GM19238 (cell line): ENCODE measurements around the gene SNAI1.
"Not testable (repeated sequence)": the region's sequence is repeated elsewhere in the genome, so short reads cannot be mapped to it uniquely, and the experiment has no call there.

Experiments
- DNase-seq: peaks from one replicate; pipeline ENCODE4 v3.0.0; 2011; ENCODE audit warnings: low spot score; ENCODE audit not compliant: insufficient read length

The SNAI1 gene

DNA sequence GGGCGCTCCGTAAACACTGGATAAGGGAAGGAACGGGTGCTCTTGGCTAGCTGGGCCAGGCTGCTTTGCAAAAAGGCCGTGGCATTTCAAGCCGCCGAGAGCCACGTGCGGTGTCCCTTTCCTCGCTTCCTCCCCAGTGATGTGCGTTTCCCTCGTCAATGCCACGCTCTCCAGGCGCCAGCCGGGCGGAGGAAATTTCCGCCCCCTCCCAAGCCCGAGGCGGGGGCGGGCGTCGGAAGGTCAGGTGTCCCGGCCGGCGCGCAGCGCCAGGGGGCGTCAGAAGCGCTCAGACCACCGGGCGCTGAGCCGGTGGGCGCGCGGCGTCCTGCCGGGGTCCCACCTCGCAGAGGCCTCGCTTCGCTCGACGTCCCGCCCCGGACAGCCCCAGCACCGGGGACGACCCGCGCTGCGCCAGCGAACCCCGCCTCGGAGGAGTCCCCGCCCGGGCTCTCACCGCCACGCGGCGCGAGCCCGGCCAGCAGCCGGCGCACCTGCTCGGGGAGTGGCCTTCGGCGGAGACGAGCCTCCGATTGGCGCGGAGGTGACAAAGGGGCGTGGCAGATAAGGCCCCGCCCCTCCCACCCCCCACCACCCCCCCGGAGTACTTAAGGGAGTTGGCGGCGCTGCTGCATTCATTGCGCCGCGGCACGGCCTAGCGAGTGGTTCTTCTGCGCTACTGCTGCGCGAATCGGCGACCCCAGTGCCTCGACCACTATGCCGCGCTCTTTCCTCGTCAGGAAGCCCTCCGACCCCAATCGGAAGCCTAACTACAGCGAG is at the start of gene SNAI1:
TSS of gene SNAI1 (plus strand) at position 635 of the 777 bp plus-strand sequence. CDS start at position 715, 80 bp downstream.
- peak; percentile 99 for DNase-seq

DNA sequence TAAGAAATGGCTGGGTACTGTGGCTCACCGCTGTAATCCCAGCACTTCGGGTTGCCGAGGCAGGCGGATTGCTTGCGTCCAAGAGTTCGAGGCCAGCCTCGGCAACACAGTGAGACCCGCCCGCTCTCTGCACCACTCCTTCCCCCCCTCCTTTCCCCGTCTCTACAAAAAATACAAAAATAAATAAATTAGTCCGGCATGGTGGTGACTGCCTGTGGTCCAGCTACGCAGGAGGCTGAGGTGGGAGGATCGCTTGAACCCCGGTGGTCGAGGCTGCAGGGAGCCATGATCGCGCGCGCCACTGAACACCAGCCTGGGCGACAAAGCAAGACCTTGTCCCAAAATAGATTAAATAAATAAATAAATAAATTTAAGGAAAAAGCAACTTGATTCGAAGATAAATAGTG is 47.0 kb upstream of the SNAI1 start:
- no peak for DNase-seq

DNA sequence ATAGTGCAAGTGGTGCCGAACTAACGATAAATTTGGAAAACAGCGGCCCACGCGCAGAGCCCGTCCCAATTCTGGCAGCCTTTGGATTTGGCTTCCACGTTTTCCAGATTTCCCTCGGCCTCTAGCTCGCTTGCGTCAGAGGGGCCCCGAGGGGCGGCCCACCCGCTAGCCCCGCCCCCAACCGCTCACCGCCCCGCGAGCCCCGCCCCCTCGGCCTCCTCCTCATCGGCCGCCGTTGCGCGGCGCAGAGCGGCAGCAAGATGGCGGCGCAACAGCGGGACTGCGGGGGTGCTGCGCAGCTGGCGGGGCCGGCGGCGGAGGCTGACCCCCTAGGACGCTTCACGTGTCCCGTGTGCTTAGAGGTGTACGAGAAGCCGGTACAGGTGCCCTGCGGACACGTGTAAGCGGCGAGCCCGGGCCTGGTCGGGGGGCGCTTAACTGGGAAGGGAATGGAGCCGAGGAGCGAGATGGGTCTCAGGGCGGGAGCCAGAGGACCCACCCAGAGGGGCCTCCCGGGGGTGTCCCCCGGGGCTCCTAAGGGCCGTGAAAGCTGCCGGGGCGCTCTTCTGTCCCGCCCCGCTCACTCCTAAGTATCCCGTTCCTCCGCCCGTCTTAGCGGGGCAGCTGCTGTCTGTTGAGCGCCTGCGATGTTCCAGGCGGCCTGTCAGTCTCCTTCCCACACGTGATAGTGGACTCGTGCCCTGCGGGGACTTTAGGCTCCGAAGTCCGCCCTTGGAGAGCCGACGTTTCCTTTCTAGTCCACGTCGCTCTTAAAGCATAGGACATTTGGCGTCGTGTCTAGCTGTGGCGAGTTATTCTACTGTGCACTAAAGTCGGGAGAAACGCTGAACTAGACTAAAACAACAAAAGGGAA is 46.4 kb upstream of the SNAI1 start, which contains the start of gene RNF114:
TSS of gene RNF114 (plus strand) at position 245 of the 874 bp plus-strand sequence. CDS start at position 261, 16 bp downstream.
- peak; percentile 94 for DNase-seq

DNA sequence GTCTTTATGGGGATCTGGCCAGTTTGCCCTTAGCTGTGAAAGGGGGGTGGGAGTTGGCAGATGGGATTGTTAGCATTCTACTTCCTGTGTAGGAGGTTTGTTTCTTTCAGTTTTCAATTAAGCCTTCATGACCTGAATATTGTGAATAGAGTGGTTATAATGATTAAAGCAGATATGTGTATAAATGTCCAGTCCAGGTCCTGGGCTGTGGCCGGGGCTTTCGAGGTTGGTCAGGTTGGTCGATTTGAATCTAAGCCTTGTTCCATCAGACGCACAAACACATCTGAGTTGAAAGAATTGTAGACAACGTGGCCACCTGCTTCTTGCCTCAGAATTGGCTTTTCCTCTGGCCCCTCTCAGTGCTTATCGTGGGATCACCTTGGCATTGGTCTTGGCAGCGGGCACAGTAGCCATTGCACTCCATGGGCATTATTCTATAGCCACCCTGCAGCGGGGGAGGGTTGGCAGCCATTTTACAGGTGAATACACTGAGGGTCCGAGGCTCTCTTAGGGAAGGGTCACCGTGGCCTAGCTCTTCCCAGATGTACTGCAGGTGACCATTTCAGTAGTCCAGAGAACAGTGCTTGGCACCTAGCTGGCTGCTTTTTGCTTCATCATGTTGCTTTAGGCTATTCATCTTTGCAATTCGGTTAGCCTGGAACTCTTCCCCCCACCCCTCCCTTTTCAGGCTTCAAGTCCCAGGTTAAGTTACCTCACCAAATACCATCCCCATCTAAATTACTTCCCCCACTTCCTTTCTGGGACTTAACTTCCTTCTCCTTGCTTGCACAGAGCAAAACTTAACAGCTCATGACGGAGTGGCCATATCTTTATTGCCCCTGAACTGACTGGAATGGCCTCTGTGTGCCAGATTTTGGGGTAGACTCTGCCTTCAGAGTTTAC is 45.5 kb upstream of the SNAI1 start:
- no peak for DNase-seq

DNA sequence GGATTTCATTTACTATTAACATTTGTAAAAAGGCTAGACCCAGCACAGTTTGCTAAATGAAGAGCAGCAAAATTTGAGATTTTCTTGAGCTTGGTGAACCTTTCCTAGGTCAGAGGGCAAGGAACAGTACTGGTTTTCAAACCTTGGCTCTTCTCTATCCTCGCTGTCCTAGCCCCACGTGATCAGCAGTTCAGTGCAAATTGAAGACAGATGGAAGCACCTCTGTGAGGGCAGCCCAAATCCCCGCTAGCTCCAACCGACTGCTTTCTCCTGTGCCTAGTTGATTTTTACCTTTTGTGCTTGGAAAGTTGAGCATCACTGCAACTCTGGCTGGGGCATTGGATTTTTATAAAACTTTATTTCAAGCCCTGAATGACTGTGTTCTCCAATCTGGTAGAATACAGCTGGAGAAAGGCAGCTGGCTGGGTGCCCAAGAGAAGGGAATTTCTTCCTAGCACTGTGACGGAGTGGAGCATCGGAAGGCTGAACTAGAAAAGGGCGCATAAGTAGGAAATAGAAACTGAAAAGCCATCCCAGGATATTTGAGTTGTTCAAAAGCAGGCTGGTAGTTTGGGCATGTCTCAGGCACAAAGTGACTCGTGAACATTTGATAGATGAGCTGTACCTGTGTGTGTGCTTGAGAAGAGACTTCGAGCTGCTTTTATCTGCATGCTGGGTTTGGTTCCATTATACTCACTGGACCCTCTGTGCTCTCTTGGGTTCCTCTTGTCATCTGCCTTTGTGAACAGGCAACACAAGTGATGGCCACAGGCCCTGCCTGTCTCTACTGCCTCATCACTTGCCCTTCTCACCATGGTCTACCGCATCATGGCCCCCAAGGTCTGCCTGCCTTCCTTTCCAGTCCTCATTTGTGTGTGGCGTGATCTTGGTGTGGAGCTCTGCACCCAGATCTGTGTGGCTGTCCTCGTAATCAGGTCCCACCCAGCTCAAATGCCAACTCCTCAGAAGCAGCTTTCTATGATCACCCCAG is 44.3 kb upstream of the SNAI1 start:
- DNase-seq = no peak

DNA sequence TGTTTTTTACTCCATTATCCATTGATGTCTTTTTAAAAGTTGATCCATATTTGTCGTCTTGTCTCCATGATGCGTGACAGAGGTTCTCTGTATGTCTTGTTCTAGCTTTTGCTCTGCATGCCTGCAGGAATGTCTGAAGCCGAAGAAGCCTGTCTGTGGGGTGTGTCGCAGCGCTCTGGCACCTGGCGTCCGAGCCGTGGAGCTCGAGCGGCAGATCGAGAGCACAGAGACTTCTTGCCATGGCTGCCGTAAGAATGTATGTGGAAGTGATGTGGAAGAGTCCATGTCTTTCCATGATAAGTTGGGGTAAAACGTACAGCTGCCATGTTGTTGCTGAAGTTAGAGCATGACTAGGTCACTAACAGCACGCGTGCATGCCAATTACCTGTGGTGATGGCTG is 41.3 kb upstream of the SNAI1 start:
- DNase-seq = no peak

DNA sequence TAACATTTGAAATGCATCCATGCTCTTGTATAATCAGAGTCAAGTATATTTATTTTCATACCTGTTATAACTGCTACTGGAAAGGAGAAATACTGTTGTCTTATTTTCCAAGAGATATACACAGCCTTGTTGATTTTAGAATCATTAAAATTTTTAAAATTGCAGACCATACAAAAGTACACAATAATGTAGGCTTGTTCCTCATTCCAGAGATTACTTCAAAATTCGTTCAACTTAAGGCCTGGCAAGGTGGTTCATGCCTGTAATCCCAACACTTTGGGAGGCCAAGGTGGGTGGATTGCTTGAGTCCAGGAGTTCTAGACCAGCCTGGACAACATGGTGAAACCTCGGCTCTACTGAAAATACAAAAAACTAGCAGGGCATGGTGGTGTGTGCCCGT is 40.5 kb upstream of the SNAI1 start:
- no peak for DNase-seq

DNA sequence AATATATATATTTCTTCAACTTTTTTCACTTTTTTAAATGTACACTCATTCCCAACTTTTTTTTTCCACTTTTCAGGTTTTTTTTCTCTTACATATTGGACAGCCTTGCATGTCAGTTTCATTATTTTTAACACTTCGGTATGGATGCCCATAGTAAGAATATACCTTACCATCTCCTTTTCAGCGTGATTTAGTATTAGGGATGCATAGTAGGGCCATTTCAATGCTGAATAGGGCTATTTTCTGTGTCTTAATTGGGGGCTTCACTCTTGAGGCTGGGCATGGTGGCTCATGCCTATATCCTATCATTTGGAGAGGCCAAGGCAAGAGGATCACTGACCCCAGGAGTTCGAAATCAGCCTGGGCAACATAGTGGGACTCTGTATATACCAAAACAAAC is 39.8 kb upstream of the SNAI1 start:
- DNase-seq = no peak

DNA sequence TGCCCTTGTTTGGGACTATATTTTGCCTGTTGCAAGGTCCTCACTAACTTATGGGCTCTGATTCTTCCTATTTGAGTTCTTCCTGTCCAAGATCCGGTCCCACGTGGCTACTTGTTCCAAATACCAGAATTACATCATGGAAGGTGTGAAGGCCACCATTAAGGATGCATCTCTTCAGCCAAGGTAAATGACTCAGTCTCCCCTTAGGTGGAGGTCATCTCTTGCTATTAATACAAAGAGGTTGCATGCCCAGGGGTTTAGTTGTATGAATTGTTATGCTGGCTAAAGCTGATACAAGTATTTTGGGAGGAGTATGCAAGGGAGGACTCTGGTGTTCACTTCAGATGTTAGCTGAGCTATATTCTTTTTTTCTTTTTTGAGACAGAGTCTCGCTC is 37.5 kb upstream of the SNAI1 start:
- no peak for DNase-seq

DNA sequence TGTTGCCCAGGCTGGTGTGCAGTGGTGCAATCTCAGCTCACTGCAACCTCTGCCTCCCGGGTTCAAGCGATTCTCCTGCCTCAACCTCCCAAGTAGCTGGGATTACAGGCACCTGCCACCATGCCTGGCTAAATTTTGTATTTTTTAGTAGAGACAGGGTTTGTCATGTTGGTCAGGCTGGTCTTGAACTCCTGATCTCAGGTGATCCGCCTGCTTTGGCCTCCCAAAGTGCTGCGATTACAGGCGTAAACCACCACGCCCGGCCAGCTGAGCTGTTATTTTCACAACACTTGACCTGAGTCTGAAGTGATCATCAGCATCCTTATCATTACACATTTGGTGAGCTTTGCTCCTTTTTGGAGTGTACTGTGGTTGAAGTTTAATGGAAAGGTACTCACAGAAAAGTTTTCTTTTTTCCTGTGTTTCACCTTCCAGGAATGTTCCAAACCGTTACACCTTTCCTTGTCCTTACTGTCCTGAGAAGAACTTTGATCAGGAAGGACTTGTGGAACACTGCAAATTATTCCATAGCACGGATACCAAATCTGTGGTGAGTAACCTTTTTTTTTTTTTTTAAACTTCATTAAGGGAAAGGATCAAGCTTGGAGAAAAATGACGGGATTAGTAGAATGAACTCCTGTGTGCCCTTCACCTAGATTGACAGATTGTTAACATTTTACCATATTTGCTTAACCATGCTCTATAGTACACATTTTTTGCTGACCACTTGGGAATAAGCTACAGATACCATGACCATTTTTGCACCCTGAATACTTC is 36.9 kb upstream of the SNAI1 start:
- no peak for DNase-seq

DNA sequence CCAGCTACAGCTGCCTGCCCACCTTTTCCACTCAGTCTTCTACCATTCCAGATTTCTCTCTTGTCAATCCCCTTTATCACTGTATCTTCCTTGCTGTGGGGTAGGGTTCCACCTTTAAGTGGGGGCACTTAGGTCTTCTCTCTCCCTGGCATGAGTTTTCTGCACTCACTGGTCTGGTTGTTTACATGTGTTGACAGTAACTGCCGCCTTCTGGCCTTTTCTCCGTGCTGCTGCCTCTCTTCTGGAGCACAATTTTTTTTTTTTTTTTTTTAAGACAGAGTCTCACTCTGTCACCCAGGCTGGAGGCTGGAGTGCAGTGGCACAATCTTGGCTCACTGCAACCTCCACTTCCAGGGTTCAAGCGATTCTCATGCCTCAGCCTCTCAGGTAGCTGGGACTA is 34.6 kb upstream of the SNAI1 start:
- no peak for DNase-seq

DNA sequence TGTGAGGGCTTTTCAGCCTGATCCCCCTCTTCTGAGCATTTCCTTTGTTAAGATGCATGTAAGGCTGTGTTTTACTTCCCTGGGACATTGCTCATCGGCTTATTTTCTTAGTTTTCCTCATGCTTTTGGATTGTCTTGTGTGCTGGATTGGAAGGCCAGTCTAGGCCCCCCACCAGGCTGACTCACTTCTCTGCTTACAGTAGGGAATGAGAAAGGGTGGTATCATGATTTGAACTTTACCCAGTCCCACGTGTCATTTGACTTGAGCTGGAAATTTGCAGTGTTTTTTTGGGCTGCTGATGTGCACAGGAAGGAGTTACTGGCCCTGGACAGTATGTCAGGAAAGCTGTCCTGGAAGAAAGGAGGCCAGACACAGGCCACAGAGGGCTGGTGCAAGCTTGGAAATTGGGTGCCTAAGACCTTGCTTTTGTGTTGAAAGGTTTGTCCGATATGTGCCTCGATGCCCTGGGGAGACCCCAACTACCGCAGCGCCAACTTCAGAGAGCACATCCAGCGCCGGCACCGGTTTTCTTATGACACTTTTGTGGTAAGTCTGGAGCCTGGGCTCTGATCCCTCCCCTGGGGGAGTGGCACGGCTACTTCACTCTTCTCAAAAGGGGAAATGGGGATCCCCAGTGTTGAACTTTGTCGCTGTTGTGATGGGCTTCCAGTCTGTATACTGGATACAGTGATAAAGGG is 33.8 kb upstream of the SNAI1 start:
- no peak for DNase-seq

DNA sequence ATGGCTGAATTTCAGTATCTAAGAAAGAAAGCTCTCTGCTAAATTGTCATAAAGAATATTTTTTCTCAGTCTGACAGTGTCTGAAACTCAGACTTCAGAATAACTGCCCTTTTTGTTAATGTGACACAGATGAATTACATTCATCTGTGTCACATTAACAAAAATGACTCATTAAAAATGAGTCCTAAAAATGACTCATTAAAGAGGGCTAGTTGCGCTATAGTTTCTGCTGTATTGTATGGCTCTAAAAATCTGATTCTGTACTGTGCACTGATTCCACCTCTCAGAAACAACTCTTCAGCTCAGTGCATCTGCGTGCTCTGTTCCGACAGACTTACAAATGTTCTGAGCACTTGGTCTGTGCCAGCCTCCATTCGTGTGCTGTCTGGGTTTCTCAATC is 31.6 kb upstream of the SNAI1 start:
- no peak for DNase-seq

DNA sequence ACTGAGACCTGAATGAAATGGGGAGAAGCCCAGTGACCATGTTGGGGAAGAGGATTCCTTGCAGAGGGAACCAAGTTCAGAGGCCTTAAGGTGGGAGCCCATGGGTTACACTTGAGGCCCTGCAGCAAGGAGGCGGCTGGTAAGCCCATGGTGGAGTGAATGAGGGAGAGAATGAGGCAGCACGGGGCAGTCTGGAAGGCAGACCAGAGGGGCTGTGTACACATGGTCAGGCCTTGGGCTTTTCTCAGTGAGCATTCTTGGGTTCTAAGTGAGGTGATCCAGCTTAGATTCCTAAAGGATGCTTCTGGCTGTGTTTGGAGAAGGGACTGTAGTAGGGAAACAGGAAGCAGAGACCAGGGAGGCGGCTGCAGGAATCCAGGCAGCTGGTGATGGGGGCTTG is 27.6 kb upstream of the SNAI1 start:
- no peak for DNase-seq

DNA sequence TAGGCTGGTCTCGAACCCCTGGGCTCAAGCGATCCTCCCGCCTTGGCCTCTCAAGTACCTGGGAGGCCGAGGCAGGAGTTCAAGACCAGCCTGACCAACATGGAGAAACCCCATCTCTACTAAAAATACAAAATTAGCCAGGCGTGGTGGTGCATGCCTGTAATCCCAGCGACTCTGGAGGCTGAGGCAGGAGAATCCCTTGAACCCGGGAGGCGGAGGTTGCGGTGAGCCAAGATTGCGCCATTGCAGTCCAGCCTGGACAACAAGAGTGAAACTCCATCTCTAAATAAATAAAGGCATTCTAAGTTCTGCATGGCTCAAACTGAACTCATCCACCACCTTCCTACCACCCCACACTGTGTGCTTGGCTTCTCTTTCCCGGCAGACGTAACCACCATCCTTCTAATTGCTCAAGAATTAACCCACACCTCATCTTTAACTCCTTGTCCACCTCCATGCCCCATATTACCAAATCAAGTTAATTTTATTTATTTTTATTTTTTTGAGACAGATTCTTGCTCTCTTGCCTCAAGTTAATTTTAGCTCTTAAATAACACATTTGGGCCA is 26.9 kb upstream of the SNAI1 start:
- DNase-seq = not testable (repeated sequence)

DNA sequence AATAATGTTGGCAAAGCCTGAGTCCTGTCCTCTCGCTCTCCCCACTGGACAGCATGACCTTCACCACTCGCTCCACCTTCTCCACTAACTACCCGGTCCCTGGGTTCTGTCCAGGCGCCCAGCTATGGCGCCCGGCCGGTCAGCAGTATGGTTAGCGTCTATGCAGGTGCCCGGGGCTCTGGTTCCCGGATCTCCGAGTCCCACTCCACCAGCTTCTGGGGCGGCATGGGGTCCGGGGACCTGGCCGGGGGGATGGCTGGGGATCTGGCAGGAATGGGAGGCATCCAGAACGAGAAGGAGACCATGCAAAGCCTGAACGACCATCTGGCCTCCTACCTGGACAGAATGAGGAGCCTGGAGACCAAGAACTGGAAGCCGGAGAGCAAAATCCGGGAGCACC is 26.1 kb upstream of the SNAI1 start:
- DNase-seq = no peak

DNA sequence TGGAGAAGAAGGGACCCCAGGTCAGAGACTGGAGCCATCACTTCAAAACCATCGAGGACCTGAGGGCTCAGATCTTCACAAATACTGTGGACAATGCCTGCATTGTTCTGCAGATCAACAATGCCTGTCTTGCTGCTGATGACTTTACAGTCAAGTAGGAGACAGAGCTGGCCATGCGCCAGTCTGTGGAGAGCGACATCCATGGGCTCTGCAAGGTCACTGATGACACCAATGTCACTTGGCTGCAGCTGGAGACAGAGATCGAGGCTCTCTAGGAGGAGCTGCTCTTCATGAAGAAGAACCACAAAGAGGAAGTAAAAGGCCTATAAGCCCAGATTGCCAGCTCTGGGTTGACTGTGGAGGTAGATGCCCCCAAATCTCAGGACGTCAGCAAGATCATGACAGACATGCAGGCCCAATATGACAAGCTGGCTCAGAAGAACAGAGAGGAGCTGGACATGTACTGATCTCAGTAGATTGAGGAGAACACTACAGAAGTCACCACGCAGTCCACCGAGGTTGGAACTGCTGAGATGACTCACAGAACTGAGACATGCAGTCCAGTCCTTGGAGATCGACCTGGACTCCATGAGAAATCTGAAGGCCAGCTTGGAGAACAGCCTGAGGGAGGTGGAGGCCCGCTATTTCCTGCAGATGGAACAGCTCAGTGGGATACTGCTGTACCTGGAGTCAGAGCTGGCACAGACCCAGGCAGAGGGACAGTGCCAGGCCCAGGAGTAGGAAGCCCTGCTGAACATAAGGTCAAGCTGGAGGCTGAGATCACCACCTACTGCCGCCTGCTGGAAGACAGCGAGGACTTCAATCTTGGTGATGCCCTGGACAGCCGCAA is 25.5 kb upstream of the SNAI1 start:
- not testable (repeated sequence) for DNase-seq

DNA sequence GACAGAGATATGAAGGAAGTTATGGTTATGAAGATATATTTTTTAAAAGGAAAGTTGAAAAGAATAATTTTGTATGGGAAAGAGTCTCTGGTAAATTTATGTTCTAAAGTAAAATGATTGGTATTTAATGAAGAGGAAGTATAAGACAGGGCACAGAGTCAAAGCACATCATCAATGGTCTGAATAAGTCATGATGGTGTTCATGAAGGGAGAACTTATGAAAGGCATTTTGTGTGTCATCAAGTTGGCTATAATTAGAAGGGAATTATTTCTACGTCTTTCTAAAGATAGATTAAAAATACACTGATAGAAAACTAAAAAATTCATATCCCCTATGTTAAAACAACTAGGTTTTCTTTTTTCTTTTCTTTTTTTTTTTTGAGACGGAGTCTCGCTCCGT is 21.4 kb upstream of the SNAI1 start:
- no peak for DNase-seq
